ENCODE data around the gene TEAD1. TPM values are rescaled to one million over a fixed set of nuclear protein-coding genes. Genes with fewer than 3 reads are reported as not detected.

Gene TEAD1
- total RNA-seq, 2 experiments from 2014 or later = 5.6 to 10.8 TPM

DNA sequence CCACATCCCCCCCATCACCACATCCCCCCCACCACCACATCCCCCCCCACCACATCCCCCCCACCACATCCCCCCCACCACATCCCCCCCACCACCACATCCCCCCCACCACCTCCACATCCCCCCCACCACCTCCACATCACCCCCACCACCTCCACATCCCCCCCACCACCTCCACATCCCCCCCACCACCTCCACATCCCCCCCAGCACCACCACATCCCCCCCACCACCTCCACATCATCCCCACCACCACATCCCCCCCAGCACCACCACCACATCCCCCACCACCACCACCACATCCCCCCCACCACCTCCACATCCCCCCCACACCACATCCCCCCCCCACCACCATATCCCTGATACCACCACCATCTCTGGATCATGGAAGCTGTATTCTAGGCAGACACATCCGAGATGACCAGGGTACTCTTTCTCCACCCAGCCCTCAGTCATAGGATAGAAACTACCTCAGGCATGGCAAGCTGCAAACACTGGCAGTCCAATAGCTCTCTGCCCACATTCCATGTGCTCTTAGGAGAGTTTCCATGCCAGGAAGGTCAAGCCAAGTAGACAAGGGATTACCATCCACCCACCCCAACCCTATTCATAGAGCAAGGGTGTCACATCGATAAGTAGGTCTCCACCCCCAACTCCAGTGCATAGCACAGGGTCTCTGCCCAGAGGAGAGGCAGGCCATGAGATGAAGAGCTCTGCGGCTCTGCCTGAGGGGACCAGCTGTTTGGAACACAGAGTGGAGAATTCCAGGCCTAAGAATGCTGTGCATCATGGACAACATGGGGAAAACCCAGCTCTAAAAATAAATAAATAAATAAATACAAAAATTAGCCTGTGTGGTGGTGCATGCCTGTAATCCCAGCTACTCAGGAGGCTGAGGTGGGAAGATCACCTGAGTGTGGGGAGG, 33.0 kb upstream of the TEAD1 start:
- no peaks in the 10 kb centered on the region for H3K36me3 ChIP-seq (ENCODE audit: insufficient read depth, low read length)
- H3K79me2 ChIP-seq (ENCODE audit: insufficient read depth, low read depth, low read length) = no peaks in the 10 kb centered on the region
- no peak for DNase-seq (ENCODE audit: low spot score)
- no peaks in the 10 kb centered on the region for H3K9me3 ChIP-seq (ENCODE audit: low read length)
- BruUV-seq (replicated peaks) = no TSS peak
- no peaks in the 10 kb centered on the region for H3K4me1 ChIP-seq (ENCODE audit: insufficient read depth, low read length, poor library complexity, severe bottlenecking)
- CTCF ChIA-PET (ENCODE audit: unreplicated experiment) = interaction anchor here (0.6 kb wide), 1 partner anchor 83 kb away, joined by 3 read pairs; no protein-coding TSS in a partner anchor
- no peak overlapping the region for H3K4me2 ChIP-seq (ENCODE audit: low read length)
- TF ChIP-seq, protein P1, sequence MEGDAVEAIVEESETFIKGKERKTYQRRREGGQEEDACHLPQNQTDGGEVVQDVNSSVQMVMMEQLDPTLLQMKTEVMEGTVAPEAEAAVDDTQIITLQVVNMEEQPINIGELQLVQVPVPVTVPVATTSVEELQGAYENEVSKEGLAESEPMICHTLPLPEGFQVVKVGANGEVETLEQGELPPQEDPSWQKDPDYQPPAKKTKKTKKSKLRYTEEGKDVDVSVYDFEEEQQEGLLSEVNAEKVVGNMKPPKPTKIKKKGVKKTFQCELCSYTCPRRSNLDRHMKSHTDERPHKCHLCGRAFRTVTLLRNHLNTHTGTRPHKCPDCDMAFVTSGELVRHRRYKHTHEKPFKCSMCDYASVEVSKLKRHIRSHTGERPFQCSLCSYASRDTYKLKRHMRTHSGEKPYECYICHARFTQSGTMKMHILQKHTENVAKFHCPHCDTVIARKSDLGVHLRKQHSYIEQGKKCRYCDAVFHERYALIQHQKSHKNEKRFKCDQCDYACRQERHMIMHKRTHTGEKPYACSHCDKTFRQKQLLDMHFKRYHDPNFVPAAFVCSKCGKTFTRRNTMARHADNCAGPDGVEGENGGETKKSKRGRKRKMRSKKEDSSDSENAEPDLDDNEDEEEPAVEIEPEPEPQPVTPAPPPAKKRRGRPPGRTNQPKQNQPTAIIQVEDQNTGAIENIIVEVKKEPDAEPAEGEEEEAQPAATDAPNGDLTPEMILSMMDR (conservative IDR thresholded peaks at IDR 0.05; ENCODE audit: low read length) = no peak
- TF ChIP-seq EZH2phosphoT487 (IDR thresholded peaks at IDR 0.05; ENCODE audit: borderline replicate concordance, low read depth, low read length) = no peak
- no peaks in the 10 kb centered on the region for H3K9me2 ChIP-seq (ENCODE audit: insufficient read depth, low read length)
- POLR2A ChIA-PET = interaction anchor here (0.6 kb wide), 1 partner anchor 271 kb away, joined by 3 read pairs; no protein-coding TSS in a partner anchor
- H2AFZ ChIP-seq (ENCODE audit: low read length) = no peak overlapping the region
- H3K4me3 ChIP-seq (ENCODE audit: low read depth, low read length, poor library complexity, severe bottlenecking) = no peak overlapping the region
- H4K20me1 ChIP-seq (ENCODE audit: insufficient read depth, low read length) = no peaks in the 10 kb centered on the region
- intact Hi-C loops (cut with micrococcal nuclease; ENCODE audit: unreplicated experiment) = no loop called here
- H3K27ac ChIP-seq (ENCODE audit: low read depth, low read length, poor library complexity, severe bottlenecking) = no peak overlapping the region

DNA sequence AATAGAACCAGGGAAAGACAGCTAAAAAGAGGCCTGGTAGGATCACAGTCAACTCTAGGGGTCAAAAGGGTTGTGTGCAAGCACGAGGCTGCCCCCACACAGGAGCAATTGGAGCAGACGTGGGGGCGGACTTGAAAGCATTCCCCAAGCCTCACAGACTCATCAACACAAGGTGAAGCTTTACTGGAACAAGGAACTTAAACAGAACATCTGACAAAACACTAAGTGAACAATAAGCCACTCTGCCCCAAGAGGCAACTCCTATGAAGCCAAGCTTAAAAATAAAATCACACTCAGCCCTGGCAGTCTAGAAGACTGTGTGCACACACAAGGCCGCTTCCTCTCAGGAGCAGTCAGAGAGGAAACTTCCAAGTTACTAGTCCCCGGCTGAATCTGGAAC, 32.2 kb upstream of the TEAD1 start:
- TF ChIP-seq, protein P1 (conservative IDR thresholded peaks at IDR 0.05; ENCODE audit: low read length) = no peak
- TF ChIP-seq EZH2phosphoT487 (IDR thresholded peaks at IDR 0.05; ENCODE audit: borderline replicate concordance, low read depth, low read length) = no peak
- H3K79me2 ChIP-seq (ENCODE audit: insufficient read depth, low read depth, low read length) = no peaks in the 10 kb centered on the region
- no peak overlapping the region for H3K4me3 ChIP-seq (ENCODE audit: low read depth, low read length, poor library complexity, severe bottlenecking)
- intact Hi-C loops (cut with micrococcal nuclease; ENCODE audit: unreplicated experiment) = no loop called here
- no peak overlapping the region for H3K4me2 ChIP-seq (ENCODE audit: low read length)
- BruUV-seq (replicated peaks) = no TSS peak
- no peak overlapping the region for H3K27ac ChIP-seq (ENCODE audit: low read depth, low read length, poor library complexity, severe bottlenecking)
- no peak for DNase-seq (ENCODE audit: low spot score)
- H3K36me3 ChIP-seq (ENCODE audit: insufficient read depth, low read length) = no peaks in the 10 kb centered on the region
- H3K9me3 ChIP-seq (ENCODE audit: low read length) = no peaks in the 10 kb centered on the region
- no peaks in the 10 kb centered on the region for H4K20me1 ChIP-seq (ENCODE audit: insufficient read depth, low read length)
- ChIA-PET POLR2A (interaction anchor here (0.6 to 1.0 kb wide), 2 partner anchors 11 to 271 kb away, joined by 3 read pairs; no protein-coding TSS in a partner anchor), CTCF (ENCODE audit: unreplicated experiment) (interaction anchor here (0.6 kb wide), 1 partner anchor 84 kb away, joined by 3 read pairs; no protein-coding TSS in a partner anchor)
- H3K4me1 ChIP-seq (ENCODE audit: insufficient read depth, low read length, poor library complexity, severe bottlenecking) = no peaks in the 10 kb centered on the region
- no peaks in the 10 kb centered on the region for H3K9me2 ChIP-seq (ENCODE audit: insufficient read depth, low read length)
- H2AFZ ChIP-seq (ENCODE audit: low read length) = no peak overlapping the region
